T-helper 1 cell treated with Interleukin-12 subunit alpha and Interleukin-12 subunit beta and Interleukin-4 antibody, amounts not matched to agents 30 μg/mL and 1 μg/mL, for 36 hours (primary cell): Measurements from ENCODE around the gene SEMA5B.

ENCODE experiments used
- H3K27ac Mint-ChIP-seq: one replicate; pipeline ENCODE4 v1.8.0; 2021; ENCODE audit warnings: mild to moderate bottlenecking, mixed read lengths
- H3K27me3 Mint-ChIP-seq: one replicate; pipeline ENCODE4 v1.8.0; 2021; ENCODE audit warnings: low read depth, mixed read lengths
- H3K36me3 Mint-ChIP-seq: one replicate; pipeline ENCODE4 v1.8.0; 2021; ENCODE audit warnings: low read depth, mixed read lengths
- H3K4me1 Mint-ChIP-seq: one replicate; pipeline ENCODE4 v1.8.0; 2021; ENCODE audit warnings: low read depth, mixed read lengths
- H3K4me3 Mint-ChIP-seq: one replicate; pipeline ENCODE4 v1.8.0; 2021; ENCODE audit warnings: mild to moderate bottlenecking, moderate library complexity, mixed read lengths
- H3K9me3 Mint-ChIP-seq: one replicate; pipeline ENCODE4 v1.8.0; 2021; ENCODE audit warnings: mixed read lengths

Gene SEMA5B

DNA sequence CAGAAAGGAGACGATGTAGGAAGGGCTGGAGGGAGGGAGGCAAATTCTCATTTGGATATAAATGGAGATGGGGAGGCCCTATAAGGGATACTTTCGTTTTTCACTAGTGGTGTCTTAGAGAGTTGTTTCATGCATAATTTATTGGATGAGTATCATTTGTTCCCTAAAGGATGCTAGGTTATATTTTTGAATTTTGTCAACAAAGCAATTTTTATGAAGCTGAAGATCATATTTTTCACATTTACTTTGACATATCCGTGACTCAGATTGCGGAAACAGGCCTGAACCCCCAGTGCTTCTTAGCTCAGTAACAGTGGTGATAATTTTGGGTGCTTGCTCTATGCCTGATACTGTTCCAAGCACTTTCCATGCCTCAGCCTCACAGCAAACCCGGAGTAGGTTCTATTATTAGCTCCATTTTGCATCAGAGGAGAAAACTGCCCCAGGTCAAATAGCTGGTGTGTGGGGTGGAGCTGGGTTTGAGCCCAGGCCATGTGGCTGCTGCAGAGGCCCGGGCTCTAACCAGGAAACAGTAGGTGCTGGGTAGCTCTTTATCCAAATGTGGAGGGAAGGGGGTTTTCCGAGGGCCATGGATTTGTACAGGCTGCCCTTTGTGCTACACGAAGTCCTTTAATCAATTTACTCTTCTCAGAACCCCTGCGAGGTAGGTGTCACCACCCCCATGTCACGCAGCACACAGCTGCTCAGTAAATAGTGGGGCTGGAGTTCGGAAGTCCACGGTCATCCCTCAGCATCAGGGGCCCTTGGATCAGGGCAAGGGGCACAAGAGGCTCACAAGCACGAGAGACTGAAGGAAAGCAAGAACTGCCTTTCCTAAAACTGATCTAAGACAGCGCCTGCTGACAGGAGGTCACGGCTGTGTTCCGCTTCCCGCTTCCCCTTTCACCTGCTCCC is 133.6 kb downstream of the SEMA5B start:
- no peak overlapping the region for H3K27ac Mint-ChIP-seq
- no peak overlapping the region for H3K4me3 Mint-ChIP-seq
- H3K9me3 Mint-ChIP-seq: no peaks in the 10 kb centered on the region
- H3K4me1 Mint-ChIP-seq: peaks cover 21% of the 10 kb centered on the region
- H3K27me3 Mint-ChIP-seq: peaks cover 23% of the 10 kb centered on the region
- no peaks in the 10 kb centered on the region for H3K36me3 Mint-ChIP-seq

- H3K36me3 Mint-ChIP-seq: no peaks in the 10 kb centered on the region
- H3K27ac Mint-ChIP-seq: no peak overlapping the region
- H3K9me3 Mint-ChIP-seq: no peaks in the 10 kb centered on the region
- H3K27me3 Mint-ChIP-seq: peaks cover 16% of the 10 kb centered on the region
- H3K4me1 Mint-ChIP-seq: peaks cover 21% of the 10 kb centered on the region
- no peak overlapping the region for H3K4me3 Mint-ChIP-seq
Observed at GRCh38 chr3:122893282-122893681, 134.3 kb downstream of the SEMA5B start.

GRCh38 chr3:122892118-122892960 is 135.2 kb downstream of the SEMA5B start:
- H3K9me3 Mint-ChIP-seq: no peaks in the 10 kb centered on the region
- H3K4me1 Mint-ChIP-seq: peaks cover 21% of the 10 kb centered on the region
- H3K36me3 Mint-ChIP-seq: no peaks in the 10 kb centered on the region
- H3K27me3 Mint-ChIP-seq: peaks cover 15% of the 10 kb centered on the region
- H3K27ac Mint-ChIP-seq: no peak overlapping the region
- H3K4me3 Mint-ChIP-seq: no peak overlapping the region

GRCh38 chr3:122890720-122891220 is 136.8 kb downstream of the SEMA5B start:
- Mint-ChIP-seq H3K4me1 (peaks cover 21% of the 10 kb centered on the region), H3K9me3 (no peaks in the 10 kb centered on the region), H3K27me3 (peaks cover 9% of the 10 kb centered on the region), H3K4me3 (no peak overlapping the region), H3K27ac (no peak overlapping the region), H3K36me3 (no peaks in the 10 kb centered on the region)

DNA sequence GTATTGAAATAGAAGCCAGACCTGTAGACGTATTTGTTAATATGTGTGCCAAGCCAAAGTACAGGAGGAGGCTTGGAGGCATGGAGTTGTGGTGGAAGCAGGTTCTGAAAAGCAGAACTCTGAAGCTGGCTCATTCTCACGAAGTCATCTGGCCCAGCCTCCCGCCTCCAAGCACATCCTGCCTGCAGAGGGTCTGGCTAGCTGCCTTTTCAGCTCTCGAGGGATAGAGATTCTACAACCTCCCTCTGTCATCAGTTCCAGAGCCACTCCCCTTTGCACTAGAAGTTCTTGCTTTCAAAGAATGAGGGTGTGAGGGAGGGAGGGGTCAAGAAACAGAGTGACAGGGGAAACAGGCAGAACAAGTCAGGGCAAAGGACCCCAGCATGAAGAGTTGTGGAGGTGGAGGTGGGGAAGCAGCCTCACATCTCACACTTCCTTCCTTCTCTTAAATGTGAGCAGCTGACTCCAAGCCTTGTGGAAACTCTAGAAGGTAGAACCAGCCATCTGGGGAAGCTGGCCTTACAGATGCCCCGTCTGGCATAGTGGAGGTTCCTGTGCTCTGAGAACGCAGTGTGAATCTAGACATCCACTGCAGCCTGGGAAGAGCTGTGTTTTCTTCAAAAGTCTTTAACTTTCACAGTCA is 137.4 kb downstream of the SEMA5B start:
- H3K4me1 Mint-ChIP-seq: peaks cover 21% of the 10 kb centered on the region
- no peaks in the 10 kb centered on the region for H3K36me3 Mint-ChIP-seq
- peaks cover 9% of the 10 kb centered on the region for H3K27me3 Mint-ChIP-seq
- no peak overlapping the region for H3K27ac Mint-ChIP-seq
- H3K9me3 Mint-ChIP-seq: no peaks in the 10 kb centered on the region
- no peak overlapping the region for H3K4me3 Mint-ChIP-seq

GRCh38 chr3:122886946-122887345 is 140.6 kb downstream of the SEMA5B start:
- peaks cover 12% of the 10 kb centered on the region for H3K4me1 Mint-ChIP-seq
- H3K4me3 Mint-ChIP-seq: no peak overlapping the region
- no peak overlapping the region for H3K27ac Mint-ChIP-seq
- no peaks in the 10 kb centered on the region for H3K27me3 Mint-ChIP-seq
- no peaks in the 10 kb centered on the region for H3K36me3 Mint-ChIP-seq
- no peaks in the 10 kb centered on the region for H3K9me3 Mint-ChIP-seq

DNA sequence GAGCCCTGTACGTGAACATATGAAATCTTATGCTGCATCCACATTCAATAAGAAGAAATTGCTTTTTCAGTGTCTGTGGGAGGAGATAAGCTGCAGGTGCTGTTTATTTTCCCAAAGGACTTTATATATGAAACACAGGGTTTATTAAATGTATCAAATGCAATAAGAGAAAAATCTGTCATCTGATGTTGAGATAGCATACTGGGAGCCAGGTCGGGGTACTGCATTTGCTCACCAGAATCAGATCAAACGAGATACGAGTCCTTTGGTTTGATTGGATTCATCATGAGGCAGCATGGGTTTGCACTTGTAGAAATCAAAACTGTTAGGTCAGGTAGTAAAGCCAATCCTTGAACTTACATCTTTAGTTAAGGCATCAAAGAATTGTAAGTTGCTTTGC is 141.3 kb downstream of the SEMA5B start:
- peaks cover under 1% of the 10 kb centered on the region for H3K36me3 Mint-ChIP-seq
- H3K27me3 Mint-ChIP-seq: no peaks in the 10 kb centered on the region
- no peak overlapping the region for H3K27ac Mint-ChIP-seq
- H3K9me3 Mint-ChIP-seq: no peaks in the 10 kb centered on the region
- peaks cover 12% of the 10 kb centered on the region for H3K4me1 Mint-ChIP-seq
- no peak overlapping the region for H3K4me3 Mint-ChIP-seq

- Mint-ChIP-seq H3K36me3 (peaks cover 2% of the 10 kb centered on the region), H3K9me3 (no peaks in the 10 kb centered on the region), H3K4me1 (no peaks in the 10 kb centered on the region), H3K4me3 (no peak overlapping the region), H3K27ac (no peak overlapping the region), H3K27me3 (no peaks in the 10 kb centered on the region)
Observed at GRCh38 chr3:122882361-122882947, 145.1 kb downstream of the SEMA5B start.

- no peak overlapping the region for H3K4me3 Mint-ChIP-seq
- H3K27ac Mint-ChIP-seq: no peak overlapping the region
- H3K27me3 Mint-ChIP-seq: no peaks in the 10 kb centered on the region
- H3K4me1 Mint-ChIP-seq: peaks cover 7% of the 10 kb centered on the region
- no peaks in the 10 kb centered on the region for H3K9me3 Mint-ChIP-seq
- H3K36me3 Mint-ChIP-seq: peaks cover 2% of the 10 kb centered on the region
Observed at GRCh38 chr3:122880624-122881023, 146.9 kb downstream of the SEMA5B start.

GRCh38 chr3:122880173-122880572 is 147.4 kb downstream of the SEMA5B start:
- Mint-ChIP-seq H3K4me3 (no peak overlapping the region), H3K36me3 (peaks cover 2% of the 10 kb centered on the region), H3K27me3 (no peaks in the 10 kb centered on the region), H3K9me3 (peaks cover 3% of the 10 kb centered on the region), H3K27ac (no peak overlapping the region), H3K4me1 (peaks cover 7% of the 10 kb centered on the region)

- Mint-ChIP-seq H3K27me3 (no peaks in the 10 kb centered on the region), H3K4me1 (peaks cover 9% of the 10 kb centered on the region), H3K9me3 (peaks cover 8% of the 10 kb centered on the region), H3K36me3 (peaks cover 7% of the 10 kb centered on the region), H3K4me3 (no peak overlapping the region), H3K27ac (no peak overlapping the region)
Observed at GRCh38 chr3:122875547-122876127, 151.9 kb downstream of the SEMA5B start.

- Mint-ChIP-seq H3K4me3 (no peak overlapping the region), H3K27me3 (no peaks in the 10 kb centered on the region), H3K36me3 (peaks cover 7% of the 10 kb centered on the region), H3K4me1 (peaks cover 9% of the 10 kb centered on the region), H3K27ac (no peak overlapping the region), H3K9me3 (peaks cover 8% of the 10 kb centered on the region)
Observed at GRCh38 chr3:122873741-122874515, 153.6 kb downstream of the SEMA5B start.

- no peaks in the 10 kb centered on the region for H3K9me3 Mint-ChIP-seq
- no peak overlapping the region for H3K27ac Mint-ChIP-seq
- no peaks in the 10 kb centered on the region for H3K4me1 Mint-ChIP-seq
- no peaks in the 10 kb centered on the region for H3K36me3 Mint-ChIP-seq
- H3K27me3 Mint-ChIP-seq: no peaks in the 10 kb centered on the region
- H3K4me3 Mint-ChIP-seq: no peak overlapping the region
Observed at GRCh38 chr3:122868322-122868721, 159.2 kb downstream of the SEMA5B start.
